HepG2 (cell line): ENCODE measurements around the gene VPS9D1. TPM values are rescaled to one million over a fixed set of nuclear protein-coding genes. Genes with fewer than 3 reads are reported as not detected.

ENCODE experiments used
- ATAC-seq: fragments of 200-7000 bp; cut with Tn5 transposase; 3 replicates; pipeline ENCODE4 v1.9.1; 2020; ENCODE audit warnings: mild to moderate bottlenecking, moderate library complexity
- BruUV-seq: library from RNA; stranded (reverse); fragments of 400-500 nt; replicated peaks from 2 replicates; lab custom pipeline; 2021; lab: Mats Ljungman, UMichigan
- CTCF ChIA-PET: fragments of 300-600 bp; formaldehyde crosslinking; extraction: SDS; loops from one replicate; lab custom pipeline; 2021; ENCODE audit warnings: low total read pairs, inconsistent platforms, low intra/inter-chr PET ratio; lab: Yijun Ruan, JAX
- POLR2A ChIA-PET: fragments of 350-600 bp; sonication (Branson Sonifier 250); formaldehyde crosslinking; loops from one replicate; lab custom pipeline; 2020; ENCODE audit warnings: antibody characterized with exemption, inconsistent platforms; lab: Yijun Ruan, JAX
- DNase-seq: peaks from one replicate; pipeline ENCODE4 v3.0.0-alpha.2; 2015; ENCODE audit warnings: low spot score
- FAIRE-seq: peaks from 3 replicates; lab custom pipeline; 2011; peaks lifted over from hg19 to GRCh38; lab: Jason Lieb, UNC
- H2AFZ ChIP-seq: one replicate; pipeline ENCODE4 v1.6.1; 2011; ENCODE audit warnings: low read length, inconsistent platforms
- H3K27ac ChIP-seq: fragments of 300-600 bp; 3 replicates; pipeline ENCODE4 v1.8.0; 2011; ENCODE audit warnings: mixed run types, mild to moderate bottlenecking, mixed read lengths, low read length, inconsistent platforms; ENCODE audit not compliant: insufficient read depth; ENCODE audit errors: extremely low read length
- H3K27me3 ChIP-seq, 2 experiments: fragments of 200-600 bp in 1 of 2; 2 replicates in 1 of 2; 3 replicates in 1 of 2; pipeline versions ENCODE4 v1.6.0 to v1.8.0; 2011; ENCODE audit warnings: low read length in 2 of 2, mild to moderate bottlenecking in 2 of 2, moderate library complexity in 2 of 2, inconsistent platforms in 1 of 2; ENCODE audit not compliant: insufficient read depth in 2 of 2, control insufficient read depth in 1 of 2
- H3K36me3 ChIP-seq, 2 experiments: fragments of 200-600 bp in 1 of 2; replicated peaks in 1 of 2; 2 replicates in 1 of 2; 3 replicates in 1 of 2; pipeline versions ENCODE4 v1.5.1 to v1.8.0; 2011; ENCODE audit warnings: low read length in 2 of 2, inconsistent platforms in 1 of 2; ENCODE audit not compliant: insufficient read depth in 2 of 2, control insufficient read depth in 1 of 2
- H3K4me1 ChIP-seq: 2 replicates; pipeline ENCODE4 v1.5.1; 2012; ENCODE audit warnings: low read length, inconsistent platforms; ENCODE audit not compliant: insufficient read depth
- H3K4me2 ChIP-seq: 2 replicates; pipeline ENCODE4 v1.6.0; 2011; ENCODE audit warnings: low read depth, low read length, inconsistent platforms
- H3K4me3 ChIP-seq, 3 experiments: fragments of 200-600 bp in 1 of 3; sonication (generic), shearing (Covaris generic) in 1 of 3; replicated peaks in 1 of 3; 2 replicates each; pipeline ENCODE4 v1.5.1; 2011 to 2016; ENCODE audit warnings: low read length in 3 of 3, inconsistent platforms in 2 of 3, low read depth in 2 of 3, mild to moderate bottlenecking in 2 of 3, control low read depth in 1 of 3, mixed read lengths in 1 of 3; ENCODE audit not compliant: insufficient read depth in 1 of 3
- H3K79me2 ChIP-seq: one replicate; pipeline ENCODE4 v1.6.1; 2011; ENCODE audit warnings: low read length, inconsistent platforms; ENCODE audit not compliant: insufficient read depth
- H3K9ac ChIP-seq: 2 replicates; pipeline ENCODE4 v1.6.0; 2011; ENCODE audit warnings: mild to moderate bottlenecking, low read depth, low read length, inconsistent platforms; ENCODE audit not compliant: insufficient read depth
- H3K9me3 ChIP-seq: 2 replicates; pipeline ENCODE4 v1.5.1; 2012; ENCODE audit warnings: mild to moderate bottlenecking, low read length
- H4K20me1 ChIP-seq: 2 replicates; pipeline ENCODE4 v1.6.0; 2011; ENCODE audit warnings: inconsistent platforms, mild to moderate bottlenecking, low read length, moderate library complexity; ENCODE audit not compliant: insufficient read depth
- SMAD3 ChIP-seq: sonication (generic); formaldehyde crosslinking; IDR thresholded peaks from 2 replicates; pipeline ENCODE4 v1.4.0; 2020; ENCODE audit warnings: missing genetic modification reagents
- WIZ ChIP-seq: sonication (generic); formaldehyde crosslinking; IDR thresholded peaks from 2 replicates; pipeline ENCODE4 v1.5.1; 2020; ENCODE audit warnings: mild to moderate bottlenecking, missing genetic modification reagents
- ZFP36 ChIP-seq: fragments of 150-350 bp; IDR thresholded peaks from 2 replicates; pipeline ENCODE4 v1.6.1; 2018; ENCODE audit warnings: borderline replicate concordance, low read length, low read depth; ENCODE audit not compliant: partially characterized antibody
- ZNF484 ChIP-seq: sonication (generic); formaldehyde crosslinking; IDR thresholded peaks from 2 replicates; pipeline ENCODE4 v1.5.1; 2020; ENCODE audit warnings: mild to moderate bottlenecking, low read depth, missing genetic modification reagents, borderline replicate concordance
- ZSCAN25 ChIP-seq: sonication (generic); formaldehyde crosslinking; IDR thresholded peaks from 2 replicates; pipeline ENCODE4 v1.8.0; 2022; ENCODE audit warnings: mild to moderate bottlenecking, missing genetic modification reagents
- WGBS: methylation state at CpG from one replicate; pipeline ENCODE4 v1.1.6; 2017; ENCODE audit warnings: low lambda C conversion rate; 5-methylcytosine and 5-hydroxymethylcytosine counted together
- in situ Hi-C: cut with HindIII; loops from 2 replicates; pipeline ENCODE4 v1.10.0; 2017; ENCODE audit warnings: low pct_unique_long_range_greater_than_20kb; ENCODE audit not compliant: extremely low pct_ligation_motif_present
- intact Hi-C: fragments of 100-400 bp; cut with micrococcal nuclease; formaldehyde crosslinking; loops from one replicate; pipeline ENCODE4 v1.10.0; 2022; ENCODE audit not compliant: unreplicated experiment
- polyA plus RNA-seq, 8 experiments: library from polyadenylated mRNA; depleted of rRNA in 3 of 8; stranded (reverse) in 7 of 8; unstranded in 1 of 8; fragments of >200 nt; fragmentation: Illumina TruSeq in 4 of 8; extraction: Trizol in 4 of 8; gene quantifications; 2 replicates each; pipeline versions ENCODE4 v1.2.1 to v1.2.3, GENCODE V29; 2011 to 2016; ENCODE audit warnings: low read depth in 4 of 8, missing spikeins in 1 of 8, mixed read lengths in 1 of 8; ENCODE audit not compliant: insufficient read depth in 1 of 8
- total RNA-seq, 5 experiments: library from RNA; depleted of rRNA; stranded (reverse); fragments of >200 nt; fragmentation: Illumina TruSeq; extraction: Trizol; gene quantifications; 2 replicates each; pipeline ENCODE4 v1.2.3, GENCODE V29; 2016; ENCODE audit warnings: low read depth in 1 of 5
- TF ChIP-seq, protein P1 (sequence below): sonication (generic); formaldehyde crosslinking; IDR thresholded peaks from 2 replicates; pipeline ENCODE4 v1.5.0; 2020; ENCODE audit warnings: mild to moderate bottlenecking, missing genetic modification reagents, borderline replicate concordance
- TF ChIP-seq, protein P2 (sequence below): sonication (generic); formaldehyde crosslinking; IDR thresholded peaks from 2 replicates; pipeline ENCODE4 v1.4.0; 2020; ENCODE audit warnings: mild to moderate bottlenecking, missing genetic modification reagents
- TF ChIP-seq, protein P3 (sequence below): sonication (generic); formaldehyde crosslinking; conservative IDR thresholded peaks from 2 replicates; pipeline ENCODE4 v1.4.0; 2020; ENCODE audit warnings: missing genetic modification reagents

Gene VPS9D1
- total and polyA plus RNA-seq, 2 of the 13 experiments (the other 11 are each of a cell fraction or from before 2014, with no cell fraction given): 10.1 to 13.2 TPM

DNA sequence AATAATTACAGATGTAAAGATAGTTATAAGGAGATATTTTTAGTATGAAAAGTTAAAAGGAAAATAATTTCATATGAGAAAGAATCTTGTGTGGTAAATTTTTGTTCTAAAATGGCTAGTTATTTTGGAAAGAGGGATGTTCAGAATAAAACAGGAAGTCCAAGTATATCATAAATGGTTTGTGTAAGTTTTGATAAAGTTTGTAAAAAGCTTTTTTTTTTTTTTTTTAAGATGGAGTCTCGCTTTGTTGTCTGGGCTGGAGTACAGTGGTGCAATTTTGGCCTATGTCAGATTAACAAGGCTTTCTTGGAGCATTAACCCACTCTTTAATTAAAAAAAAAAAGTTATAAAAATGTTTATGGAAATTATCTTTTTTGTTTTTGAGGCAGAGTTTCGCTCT is 42.4 kb downstream of the VPS9D1 start (continued):
- TF ChIP-seq ZFP36: peak; percentile 92
- TF ChIP-seq, protein P1, sequence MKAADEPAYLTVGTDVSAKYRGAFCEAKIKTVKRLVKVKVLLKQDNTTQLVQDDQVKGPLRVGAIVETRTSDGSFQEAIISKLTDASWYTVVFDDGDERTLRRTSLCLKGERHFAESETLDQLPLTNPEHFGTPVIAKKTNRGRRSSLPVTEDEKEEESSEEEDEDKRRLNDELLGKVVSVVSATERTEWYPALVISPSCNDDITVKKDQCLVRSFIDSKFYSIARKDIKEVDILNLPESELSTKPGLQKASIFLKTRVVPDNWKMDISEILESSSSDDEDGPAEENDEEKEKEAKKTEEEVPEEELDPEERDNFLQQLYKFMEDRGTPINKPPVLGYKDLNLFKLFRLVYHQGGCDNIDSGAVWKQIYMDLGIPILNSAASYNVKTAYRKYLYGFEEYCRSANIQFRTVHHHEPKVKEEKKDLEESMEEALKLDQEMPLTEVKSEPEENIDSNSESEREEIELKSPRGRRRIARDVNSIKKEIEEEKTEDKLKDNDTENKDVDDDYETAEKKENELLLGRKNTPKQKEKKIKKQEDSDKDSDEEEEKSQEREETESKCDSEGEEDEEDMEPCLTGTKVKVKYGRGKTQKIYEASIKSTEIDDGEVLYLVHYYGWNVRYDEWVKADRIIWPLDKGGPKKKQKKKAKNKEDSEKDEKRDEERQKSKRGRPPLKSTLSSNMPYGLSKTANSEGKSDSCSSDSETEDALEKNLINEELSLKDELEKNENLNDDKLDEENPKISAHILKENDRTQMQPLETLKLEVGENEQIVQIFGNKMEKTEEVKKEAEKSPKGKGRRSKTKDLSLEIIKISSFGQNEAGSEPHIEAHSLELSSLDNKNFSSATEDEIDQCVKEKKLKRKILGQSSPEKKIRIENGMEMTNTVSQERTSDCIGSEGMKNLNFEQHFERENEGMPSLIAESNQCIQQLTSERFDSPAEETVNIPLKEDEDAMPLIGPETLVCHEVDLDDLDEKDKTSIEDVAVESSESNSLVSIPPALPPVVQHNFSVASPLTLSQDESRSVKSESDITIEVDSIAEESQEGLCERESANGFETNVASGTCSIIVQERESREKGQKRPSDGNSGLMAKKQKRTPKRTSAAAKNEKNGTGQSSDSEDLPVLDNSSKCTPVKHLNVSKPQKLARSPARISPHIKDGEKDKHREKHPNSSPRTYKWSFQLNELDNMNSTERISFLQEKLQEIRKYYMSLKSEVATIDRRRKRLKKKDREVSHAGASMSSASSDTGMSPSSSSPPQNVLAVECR (CRISPR knock-in tag): no peak

DNA sequence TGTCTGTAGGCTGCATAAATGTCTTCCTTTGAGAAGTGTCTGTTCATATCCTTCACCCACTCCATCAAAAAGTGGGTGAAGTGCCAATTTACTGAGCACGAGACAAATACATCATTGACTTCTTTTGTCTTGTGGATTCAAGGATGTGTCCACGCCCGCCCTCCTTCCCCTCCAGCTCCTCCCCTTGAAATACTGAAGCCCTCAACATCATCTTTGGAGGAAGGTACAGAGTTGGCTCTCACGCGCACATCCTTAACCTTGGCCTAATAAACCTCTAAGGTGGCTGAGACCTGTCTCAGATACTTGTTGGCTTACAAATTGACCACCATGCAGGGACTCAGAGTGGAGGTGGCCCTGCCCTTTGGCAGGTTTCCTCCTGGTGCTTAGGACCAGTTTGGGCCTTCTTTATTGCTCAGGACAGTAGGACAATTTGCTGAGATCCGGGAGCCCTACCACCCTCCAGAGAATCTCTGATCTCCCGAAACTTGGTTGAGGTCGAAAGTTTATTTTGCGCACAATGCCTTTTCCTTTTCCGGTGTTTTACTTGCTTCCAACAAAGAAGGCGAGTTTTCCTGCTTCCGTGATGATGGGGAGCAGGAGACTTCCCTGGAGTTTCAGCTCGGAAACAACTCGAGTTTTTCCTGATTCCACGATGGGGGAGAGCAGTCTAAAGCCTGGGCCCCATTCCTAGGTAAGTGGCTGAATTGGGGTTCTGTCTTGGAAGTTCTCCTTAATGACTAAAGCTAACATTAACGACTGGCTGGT is 48.3 kb downstream of the VPS9D1 start:
- no peaks in the 10 kb centered on the region for H3K79me2 ChIP-seq
- H3K36me3 ChIP-seq: no peaks in the 10 kb centered on the region
- no peak overlapping the region for H3K9ac ChIP-seq
- no TSS peak for BruUV-seq
- ATAC-seq: no peak
- ChIA-PET POLR2A (no interaction called here), CTCF (no interaction called here)
- no peaks in the 10 kb centered on the region for H3K27me3 ChIP-seq
- H2AFZ ChIP-seq: no peak overlapping the region
- peaks cover 26% of the 10 kb centered on the region for H3K4me1 ChIP-seq
- peak; percentile 53 for FAIRE-seq
- no peak overlapping the region for H3K27ac ChIP-seq
- no peak overlapping the region for H3K4me2 ChIP-seq
- intact Hi-C loops (no loop called here), in situ Hi-C loops (no loop called here)
- WGBS: 80% methylated on average over 16 of the region's 16 CpGs
- no peak for DNase-seq
- no peaks in the 10 kb centered on the region for H4K20me1 ChIP-seq
- no peak overlapping the region for H3K4me3 ChIP-seq
- H3K9me3 ChIP-seq: peaks cover 4% of the 10 kb centered on the region
- TF ChIP-seq, protein P2, sequence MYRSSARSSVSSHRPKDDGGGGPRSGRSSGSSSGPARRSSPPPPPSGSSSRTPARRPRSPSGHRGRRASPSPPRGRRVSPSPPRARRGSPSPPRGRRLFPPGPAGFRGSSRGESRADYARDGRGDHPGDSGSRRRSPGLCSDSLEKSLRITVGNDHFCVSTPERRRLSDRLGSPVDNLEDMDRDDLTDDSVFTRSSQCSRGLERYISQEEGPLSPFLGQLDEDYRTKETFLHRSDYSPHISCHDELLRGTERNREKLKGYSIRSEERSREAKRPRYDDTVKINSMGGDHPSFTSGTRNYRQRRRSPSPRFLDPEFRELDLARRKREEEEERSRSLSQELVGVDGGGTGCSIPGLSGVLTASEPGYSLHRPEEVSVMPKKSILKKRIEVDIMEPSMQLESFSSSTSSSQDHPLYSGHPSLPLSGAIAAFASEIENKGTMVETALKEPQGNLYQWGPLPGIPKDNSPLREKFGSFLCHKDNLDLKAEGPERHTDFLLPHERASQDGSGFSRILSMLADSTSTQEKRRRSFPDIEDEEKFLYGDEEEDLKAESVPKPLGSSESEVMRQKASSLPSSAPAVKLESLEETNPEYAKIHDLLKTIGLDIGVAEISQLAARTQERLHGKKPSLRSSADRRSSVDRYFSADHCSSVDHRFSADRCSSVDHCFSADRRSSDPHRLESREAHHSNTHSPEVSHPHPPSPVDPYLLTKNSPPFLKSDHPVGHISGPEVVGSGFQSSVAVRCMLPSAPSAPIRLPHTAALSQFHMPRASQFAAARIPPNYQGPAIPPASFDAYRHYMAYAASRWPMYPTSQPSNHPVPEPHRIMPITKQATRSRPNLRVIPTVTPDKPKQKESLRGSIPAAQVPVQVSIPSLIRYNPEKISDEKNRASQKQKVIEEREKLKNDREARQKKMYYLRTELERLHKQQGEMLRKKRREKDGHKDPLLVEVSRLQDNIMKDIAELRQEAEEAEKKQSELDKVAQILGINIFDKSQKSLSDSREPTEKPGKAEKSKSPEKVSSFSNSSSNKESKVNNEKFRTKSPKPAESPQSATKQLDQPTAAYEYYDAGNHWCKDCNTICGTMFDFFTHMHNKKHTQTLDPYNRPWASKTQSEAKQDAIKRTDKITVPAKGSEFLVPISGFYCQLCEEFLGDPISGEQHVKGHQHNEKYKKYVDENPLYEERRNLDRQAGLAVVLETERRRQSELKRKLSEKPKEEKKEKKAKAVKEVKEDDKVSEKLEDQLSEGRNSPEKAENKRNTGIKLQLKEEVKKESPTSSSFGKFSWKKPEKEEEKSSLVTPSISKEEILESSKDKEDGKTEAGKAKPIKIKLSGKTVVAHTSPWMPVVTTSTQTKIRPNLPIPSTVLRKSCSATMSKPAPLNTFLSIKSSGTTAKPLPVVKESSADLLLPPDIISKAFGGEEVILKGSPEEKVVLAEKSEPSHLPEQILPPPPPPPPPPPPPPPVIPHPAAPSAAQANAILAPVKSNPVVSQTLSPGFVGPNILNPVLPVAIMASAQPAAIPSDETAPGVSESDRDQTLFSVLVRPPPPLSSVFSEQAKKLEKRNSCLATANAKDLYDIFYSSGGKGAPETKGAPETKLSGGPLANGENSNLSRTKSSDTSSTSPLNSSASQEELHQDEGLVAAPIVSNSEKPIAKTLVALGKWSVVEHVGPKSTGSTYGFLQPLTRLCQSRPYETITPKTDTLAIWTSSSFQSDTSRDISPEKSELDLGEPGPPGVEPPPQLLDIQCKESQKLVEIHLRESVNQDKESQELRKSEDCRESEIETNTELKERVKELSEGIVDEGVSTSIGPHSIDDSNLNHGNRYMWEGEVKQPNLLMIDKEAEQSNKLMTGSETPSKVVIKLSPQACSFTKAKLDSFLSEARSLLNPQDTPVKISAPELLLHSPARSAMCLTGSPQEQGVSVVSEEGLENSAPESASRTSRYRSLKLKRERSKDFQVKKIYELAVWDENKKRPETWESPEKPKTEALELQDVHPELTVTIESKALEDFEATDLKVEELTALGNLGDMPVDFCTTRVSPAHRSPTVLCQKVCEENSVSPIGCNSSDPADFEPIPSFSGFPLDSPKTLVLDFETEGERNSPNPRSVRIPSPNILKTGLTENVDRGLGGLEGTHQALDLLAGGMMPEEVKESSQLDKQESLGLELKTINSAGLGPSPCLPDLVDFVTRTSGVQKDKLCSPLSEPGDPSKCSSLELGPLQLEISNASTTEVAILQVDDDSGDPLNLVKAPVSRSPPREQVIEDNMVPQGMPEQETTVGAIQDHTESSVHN (CRISPR knock-in tag): no peak
- TF ChIP-seq WIZ (CRISPR knock-in tag) (no peak), SMAD3 (no peak), ZNF484 (CRISPR knock-in tag) (no peak), ZSCAN25 (CRISPR knock-in tag) (no peak)
- TF ChIP-seq, protein P3, sequence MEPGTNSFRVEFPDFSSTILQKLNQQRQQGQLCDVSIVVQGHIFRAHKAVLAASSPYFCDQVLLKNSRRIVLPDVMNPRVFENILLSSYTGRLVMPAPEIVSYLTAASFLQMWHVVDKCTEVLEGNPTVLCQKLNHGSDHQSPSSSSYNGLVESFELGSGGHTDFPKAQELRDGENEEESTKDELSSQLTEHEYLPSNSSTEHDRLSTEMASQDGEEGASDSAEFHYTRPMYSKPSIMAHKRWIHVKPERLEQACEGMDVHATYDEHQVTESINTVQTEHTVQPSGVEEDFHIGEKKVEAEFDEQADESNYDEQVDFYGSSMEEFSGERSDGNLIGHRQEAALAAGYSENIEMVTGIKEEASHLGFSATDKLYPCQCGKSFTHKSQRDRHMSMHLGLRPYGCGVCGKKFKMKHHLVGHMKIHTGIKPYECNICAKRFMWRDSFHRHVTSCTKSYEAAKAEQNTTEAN: no peak
